Gastrocnemius medialis (tissue), 4 donors: ENCODE data around the gene MYO3B. TPM values are rescaled to one million over a fixed set of nuclear protein-coding genes. Genes with fewer than 3 reads are reported as not detected.
"Not testable (repeated sequence)": the region's sequence is repeated elsewhere in the genome, so short reads cannot be mapped to it uniquely, and the experiment has no call there.

Source experiments
- ATAC-seq, 2 donors: fragments of 150-250 bp; one replicate each; pipeline ENCODE4 v1.9.1; 2016
- DNase-seq, 2 donors: peaks; one replicate each; pipeline ENCODE4 v3.0.0-alpha.2; 2019
- H3K27ac ChIP-seq, 4 donors: fragments of 200-600 bp; sonication (generic); 1 replicate in 1 of 4; 2 replicates in 3 of 4; pipeline ENCODE4 v1.5.1; 2016 to 2018; ENCODE audit warnings: mild to moderate bottlenecking in 2 of 4, moderate library complexity in 1 of 4
- H3K27me3 ChIP-seq, 3 donors: fragments of 200-600 bp; sonication (generic) in 2 of 3; 1 replicate in 1 of 3; 2 replicates in 2 of 3; pipeline versions ENCODE4 v1.5.1 to v1.6.0; 2016 to 2019; ENCODE audit warnings: mild to moderate bottlenecking in 1 of 3, moderate library complexity in 1 of 3
- H3K36me3 ChIP-seq, 2 donors: fragments of 200-600 bp; sonication (generic) in 1 of 2; one replicate each; pipeline ENCODE4 v1.5.1; 2017 to 2018
- H3K4me1 ChIP-seq, 2 donors: fragments of 200-600 bp; sonication (generic) in 1 of 2; one replicate each; pipeline ENCODE4 v1.5.1; 2016 to 2017; ENCODE audit warnings: mild to moderate bottlenecking in 2 of 2
- H3K4me3 ChIP-seq, 4 donors: fragments of 200-600 bp; sonication (generic) in 3 of 4; 1 replicate in 1 of 4; 2 replicates in 3 of 4; pipeline ENCODE4 v1.5.1; 2016 to 2019; ENCODE audit warnings: mild to moderate bottlenecking in 2 of 4
- H3K9me3 ChIP-seq, 3 donors: fragments of 200-600 bp; sonication (generic) in 2 of 3; 1 replicate in 1 of 3; 2 replicates in 2 of 3; pipeline ENCODE4 v1.5.1; 2016 to 2019
- POLR2A ChIP-seq, 2 donors: fragments of 450-650 bp; IDR thresholded peaks; one replicate each; pipeline ENCODE4 v1.6.1; 2017; ENCODE audit warnings: antibody characterized with exemption in 2 of 2, mild to moderate bottlenecking in 2 of 2, moderate library complexity in 2 of 2
- in situ Hi-C, 4 donors: fragments of 200-750 bp; cut with MboI; loops; one replicate each; pipeline versions ENCODE4 v1.15.0 to v1.8.0; 2017; ENCODE audit warnings: low sequenced_read_pairs in 4 of 4
- intact Hi-C: fragments of 100-400 bp; cut with DNase I; formaldehyde crosslinking; loops from one replicate; pipeline ENCODE4 v1.15.1; 2023; ENCODE audit warnings: low total_unique reads
- total RNA-seq, 4 donors: library from RNA; depleted of rRNA; stranded (reverse); fragments of >200 nt; gene quantifications; one replicate each; pipeline versions ENCODE4 v1.1.0 to v1.2.3, GENCODE V29; 2016
- TF ChIP-seq, protein P1 (sequence below), 5 experiments: fragments of 450-650 bp in 3 of 5; fragments of 200-600 bp in 2 of 5; sonication (generic) in 2 of 5; IDR thresholded peaks in 4 of 5; conservative IDR thresholded peaks in 1 of 5; 1 replicate in 4 of 5; 2 replicates in 1 of 5; pipeline ENCODE4 v1.5.1; 2016 to 2019; ENCODE audit warnings: antibody characterized with exemption in 5 of 5, mild to moderate bottlenecking in 3 of 5, moderate library complexity in 3 of 5

MYO3B gene
- total RNA-seq, 4 donors from 2014 or later, result 0.07 to 0.27 TPM; not detected in 2

DNA sequence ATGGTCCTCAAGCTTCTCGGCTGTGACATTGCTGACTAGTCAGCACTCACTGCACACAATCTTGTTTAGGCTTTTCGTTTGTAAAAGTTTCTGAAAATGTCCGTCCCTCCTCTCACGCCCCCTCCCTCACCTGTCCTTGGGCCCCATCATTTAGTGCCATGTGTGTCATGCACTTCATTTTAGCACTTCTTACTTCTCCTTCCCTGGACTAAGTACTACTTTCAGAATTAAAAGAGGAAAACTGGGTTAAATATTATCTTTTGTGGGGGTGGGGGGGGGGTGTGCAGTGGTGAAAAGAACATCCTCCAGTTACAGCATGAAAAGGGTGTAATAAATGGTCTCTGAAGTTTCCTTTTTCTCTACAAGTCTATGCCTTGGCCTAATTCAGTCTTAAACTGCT, 355.2 kb downstream of the MYO3B start:
- no peak for DNase-seq
- TF ChIP-seq POLR2A (IDR thresholded peaks at IDR 0.05), result no peak
- TF ChIP-seq, protein P1, sequence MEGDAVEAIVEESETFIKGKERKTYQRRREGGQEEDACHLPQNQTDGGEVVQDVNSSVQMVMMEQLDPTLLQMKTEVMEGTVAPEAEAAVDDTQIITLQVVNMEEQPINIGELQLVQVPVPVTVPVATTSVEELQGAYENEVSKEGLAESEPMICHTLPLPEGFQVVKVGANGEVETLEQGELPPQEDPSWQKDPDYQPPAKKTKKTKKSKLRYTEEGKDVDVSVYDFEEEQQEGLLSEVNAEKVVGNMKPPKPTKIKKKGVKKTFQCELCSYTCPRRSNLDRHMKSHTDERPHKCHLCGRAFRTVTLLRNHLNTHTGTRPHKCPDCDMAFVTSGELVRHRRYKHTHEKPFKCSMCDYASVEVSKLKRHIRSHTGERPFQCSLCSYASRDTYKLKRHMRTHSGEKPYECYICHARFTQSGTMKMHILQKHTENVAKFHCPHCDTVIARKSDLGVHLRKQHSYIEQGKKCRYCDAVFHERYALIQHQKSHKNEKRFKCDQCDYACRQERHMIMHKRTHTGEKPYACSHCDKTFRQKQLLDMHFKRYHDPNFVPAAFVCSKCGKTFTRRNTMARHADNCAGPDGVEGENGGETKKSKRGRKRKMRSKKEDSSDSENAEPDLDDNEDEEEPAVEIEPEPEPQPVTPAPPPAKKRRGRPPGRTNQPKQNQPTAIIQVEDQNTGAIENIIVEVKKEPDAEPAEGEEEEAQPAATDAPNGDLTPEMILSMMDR (IDR thresholded peaks at IDR 0.05 in 4 of 5, conservative IDR thresholded peaks at IDR 0.05 in 1 of 5), result no peak
- Histone ChIP-seq H3K36me3 (no peaks in the 10 kb centered on the region), H3K9me3 (no peaks in the 10 kb centered on the region), H3K4me3 (no peak overlapping the region), H3K4me1 (peaks cover 17% of the 10 kb centered on the region in 2 donors), H3K27me3 (no peaks in the 10 kb centered on the region), H3K27ac (no peak overlapping the region)
- in situ Hi-C loops (no loop called here), intact Hi-C loops (no loop called here)
- no peak for ATAC-seq

DNA sequence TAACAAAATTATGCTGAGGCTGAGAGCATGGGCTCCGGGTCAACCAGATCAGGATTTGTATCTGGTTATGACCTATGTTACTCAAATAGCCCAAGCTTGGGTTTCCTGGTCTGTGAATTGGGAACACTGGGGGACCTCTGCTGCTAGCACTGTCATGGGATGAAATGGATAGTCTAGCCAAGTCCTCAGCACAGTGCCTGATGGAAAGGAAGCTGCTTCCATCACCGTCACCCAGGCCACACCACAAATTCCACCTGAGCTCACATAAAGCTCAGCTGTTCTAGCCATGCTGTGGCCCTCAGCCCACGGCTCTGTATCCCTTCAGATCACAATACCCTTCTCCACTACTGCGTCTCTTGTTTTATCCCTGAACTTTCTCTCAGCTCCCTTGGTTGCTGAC, 357.6 kb downstream of the MYO3B start:
- in situ Hi-C loops, result no loop called here

DNA sequence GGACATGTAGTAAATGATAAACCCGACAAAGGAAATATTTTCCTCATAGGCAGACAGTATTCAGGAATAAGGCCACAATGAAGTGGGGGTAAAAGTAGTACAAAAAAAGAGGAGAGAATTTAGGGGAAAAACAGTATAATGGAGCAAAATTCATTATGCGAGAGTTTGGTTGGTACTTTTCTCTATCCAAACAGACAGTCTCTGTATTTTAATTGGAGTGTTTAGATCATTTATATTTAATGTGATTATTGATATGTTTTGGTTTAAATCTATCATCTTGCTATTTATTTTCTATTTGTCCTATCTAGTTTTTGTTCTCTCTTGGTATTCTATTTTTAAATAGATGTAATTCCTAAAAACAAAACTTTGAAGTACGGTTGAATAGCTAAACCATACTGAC, 366.9 kb downstream of the MYO3B start:
- Histone ChIP-seq H3K4me1 (no peaks in the 10 kb centered on the region), H3K27ac (no peak overlapping the region), H3K36me3 (no peaks in the 10 kb centered on the region), H3K9me3 (no peaks in the 10 kb centered on the region), H3K4me3 (no peak overlapping the region), H3K27me3 (no peaks in the 10 kb centered on the region)
- intact Hi-C loops (no loop called here), in situ Hi-C loops (no loop called here)
- DNase-seq, result no peak
- TF ChIP-seq, protein P1 (IDR thresholded peaks at IDR 0.05 in 4 of 5, conservative IDR thresholded peaks at IDR 0.05 in 1 of 5), result no peak
- no peak for TF ChIP-seq POLR2A (IDR thresholded peaks at IDR 0.05)
- no peak for ATAC-seq

More for the DNA sequence above, 357.6 kb downstream of the MYO3B start:
- peaks cover 4 to 8% of the 10 kb centered on the region in 2 donors for H3K4me1 ChIP-seq
- no peaks in the 10 kb centered on the region for H3K36me3 ChIP-seq
- intact Hi-C loops, result no loop called here
- no peak for TF ChIP-seq POLR2A (IDR thresholded peaks at IDR 0.05)
- TF ChIP-seq, protein P1 (IDR thresholded peaks at IDR 0.05 in 4 of 5, conservative IDR thresholded peaks at IDR 0.05 in 1 of 5), result no peak
- no peaks in the 10 kb centered on the region for H3K9me3 ChIP-seq
- no peak overlapping the region for H3K27ac ChIP-seq
- no peak for DNase-seq
- no peak overlapping the region for H3K4me3 ChIP-seq
- ATAC-seq, result no peak
- no peaks in the 10 kb centered on the region for H3K27me3 ChIP-seq

DNA sequence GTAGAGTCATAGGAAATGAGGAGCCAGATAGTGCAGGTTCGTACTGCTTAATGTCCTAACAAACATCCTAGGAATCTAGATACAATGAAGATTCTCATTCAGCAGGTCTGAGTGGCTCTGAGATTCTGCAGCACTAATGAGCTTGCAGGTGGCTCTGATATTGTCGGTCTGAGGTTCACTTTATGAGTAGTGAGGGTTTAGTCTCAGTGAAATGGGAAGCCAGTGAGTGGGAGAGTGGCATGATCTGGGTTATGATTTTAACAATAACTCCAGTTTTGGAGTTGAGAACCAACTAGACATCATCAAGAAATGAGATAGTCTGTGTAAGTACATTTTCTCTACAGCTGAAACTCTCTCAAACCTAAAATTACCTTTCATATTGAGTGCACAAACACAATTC, 370.4 kb downstream of the MYO3B start:
- in situ Hi-C loops (no loop called here), intact Hi-C loops (no loop called here)
- no peak for TF ChIP-seq POLR2A (IDR thresholded peaks at IDR 0.05)
- TF ChIP-seq, protein P1 (IDR thresholded peaks at IDR 0.05 in 4 of 5, conservative IDR thresholded peaks at IDR 0.05 in 1 of 5), result no peak
- Histone ChIP-seq H3K36me3 (no peaks in the 10 kb centered on the region), H3K4me1 (no peaks in the 10 kb centered on the region), H3K27me3 (no peaks in the 10 kb centered on the region), H3K4me3 (no peak overlapping the region), H3K27ac (no peak overlapping the region), H3K9me3 (peaks cover 0 to 5% (median 0%) of the 10 kb centered on the region in 3 donors)
- ATAC-seq (no peak), DNase-seq (no peak)

GRCh38 chr2:170550501-170550900, 372.6 kb downstream of the MYO3B start:
- H3K4me3 ChIP-seq, result no peak overlapping the region
- ATAC-seq (no peak), DNase-seq (no peak)
- intact Hi-C loops (no loop called here), in situ Hi-C loops (no loop called here)
- peaks cover 0 to 5% (median 0%) of the 10 kb centered on the region in 3 donors for H3K9me3 ChIP-seq
- no peak overlapping the region for H3K27ac ChIP-seq
- no peaks in the 10 kb centered on the region for H3K36me3 ChIP-seq
- no peaks in the 10 kb centered on the region for H3K4me1 ChIP-seq
- no peaks in the 10 kb centered on the region for H3K27me3 ChIP-seq
- TF ChIP-seq, protein P1 (IDR thresholded peaks at IDR 0.05 in 4 of 5, conservative IDR thresholded peaks at IDR 0.05 in 1 of 5), result no peak
- TF ChIP-seq POLR2A (IDR thresholded peaks at IDR 0.05), result no peak

DNA sequence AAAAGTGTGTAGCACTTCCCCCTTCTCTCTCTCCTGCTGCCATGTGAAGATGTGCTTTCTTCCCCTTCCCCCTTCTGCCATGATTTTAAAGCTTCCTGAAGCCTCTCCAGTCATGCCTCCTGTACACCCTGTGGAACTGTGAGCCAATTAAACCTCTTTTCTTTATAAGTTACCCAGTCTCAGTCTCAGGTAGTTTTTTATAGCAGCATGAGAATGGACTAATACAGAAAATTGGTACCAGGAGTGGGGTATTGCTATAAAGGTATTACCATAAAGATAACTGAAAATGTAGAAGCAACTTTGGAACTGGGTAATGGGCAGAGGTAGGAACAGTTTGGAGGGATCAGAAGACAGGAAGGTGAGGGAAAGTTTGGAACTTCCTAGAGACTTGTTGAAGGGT, 374.0 kb downstream of the MYO3B start:
- H3K4me3 ChIP-seq, H3K27ac ChIP-seq, H3K27me3 ChIP-seq, H3K9me3 ChIP-seq, in situ Hi-C loops, intact Hi-C loops, H3K4me1 ChIP-seq, DNase-seq, ATAC-seq, H3K36me3 ChIP-seq: not testable (repeated sequence)
